SK-N-SH (cell line): ENCODE data around the gene MAPRE2. TPM values are rescaled to one million over a fixed set of nuclear protein-coding genes. Genes with fewer than 3 reads are reported as not detected.

Source experiments
- CTCF ChIA-PET: fragments of 300-600, 350-600 bp; formaldehyde crosslinking; extraction: SDS; loops from one replicate; lab custom pipeline; 2021; lab: Yijun Ruan, JAX
- POLR2A ChIA-PET: fragments of 350-600 bp; sonication (Branson Sonifier 250); formaldehyde crosslinking; extraction: SDS; loops from one replicate; lab custom pipeline; 2020; ENCODE audit warnings: antibody characterized with exemption, inconsistent platforms; lab: Yijun Ruan, JAX
- DNase-seq: peaks from one replicate; pipeline ENCODE4 v3.0.0; 2012
- H2AFZ ChIP-seq: fragments of 200-600 bp; sonication (generic); 2 replicates; pipeline ENCODE4 v1.8.1; 2016; ENCODE audit warnings: antibody characterized with exemption, mild to moderate bottlenecking, low read depth
- H3F3A ChIP-seq: fragments of 200-600 bp; sonication (generic); replicated peaks from 2 replicates; pipeline ENCODE3; 2016; ENCODE audit warnings: antibody characterized with exemption, mild to moderate bottlenecking; ENCODE audit not compliant: insufficient read depth
- H3K27ac ChIP-seq, 2 experiments: fragments of 200-500 bp in 1 of 2; fragments of 200-600 bp in 1 of 2; sonication (Bioruptor generic) in 1 of 2; sonication (generic), shearing (Covaris generic) in 1 of 2; 2 replicates each; pipeline versions ENCODE4 v1.5.1 to v1.6.1; 2014 to 2016; ENCODE audit warnings: low read depth in 2 of 2, inconsistent platforms in 1 of 2, low read length in 1 of 2, mild to moderate bottlenecking in 1 of 2, mixed read lengths in 1 of 2
- H3K27me3 ChIP-seq: fragments of 200-600 bp; sonication (generic), shearing (Covaris generic); 2 replicates; pipeline ENCODE4 v1.6.1; 2016; ENCODE audit warnings: mixed run types; ENCODE audit not compliant: insufficient read depth
- H3K36me3 ChIP-seq, 2 experiments: fragments of 200-500 bp in 1 of 2; fragments of 200-600 bp in 1 of 2; sonication (Bioruptor generic) in 1 of 2; sonication (generic) in 1 of 2; replicated peaks in 1 of 2; 2 replicates each; pipeline versions ENCODE3 to v1.5.1; 2014 to 2016; ENCODE audit warnings: low read length in 1 of 2, mild to moderate bottlenecking in 1 of 2; ENCODE audit not compliant: insufficient read depth in 2 of 2, control insufficient read depth in 1 of 2
- H3K4me1 ChIP-seq, 2 experiments: fragments of 200-500 bp in 1 of 2; fragments of 200-600 bp in 1 of 2; sonication (Bioruptor generic) in 1 of 2; sonication (generic), shearing (Covaris generic) in 1 of 2; 2 replicates each; pipeline versions ENCODE4 v1.5.1 to v1.6.1; 2014 to 2016; ENCODE audit warnings: low read depth in 1 of 2, low read length in 1 of 2, mixed run types in 1 of 2; ENCODE audit not compliant: insufficient read depth in 2 of 2, control insufficient read depth in 1 of 2
- H3K4me2 ChIP-seq: fragments of 200-600 bp; sonication (generic), shearing (Covaris generic); 2 replicates; pipeline ENCODE4 v1.6.1; 2017; ENCODE audit warnings: mixed run types
- H3K4me3 ChIP-seq, 2 experiments: fragments of 200-500 bp in 1 of 2; fragments of 200-600 bp in 1 of 2; sonication (Bioruptor generic) in 1 of 2; sonication (generic), shearing (Covaris generic) in 1 of 2; 2 replicates each; pipeline versions ENCODE4 v1.5.1 to v1.8.1; 2014 to 2016; ENCODE audit warnings: low read depth in 2 of 2, inconsistent platforms in 1 of 2, low read length in 1 of 2, mild to moderate bottlenecking in 1 of 2, mixed read lengths in 1 of 2, moderate library complexity in 1 of 2
- H3K79me2 ChIP-seq: fragments of 200-600 bp; sonication (generic); 2 replicates; pipeline ENCODE4 v1.8.1; 2017; ENCODE audit warnings: mild to moderate bottlenecking; ENCODE audit not compliant: insufficient read depth
- H3K9ac ChIP-seq: fragments of 200-600 bp; sonication (generic); 2 replicates; pipeline ENCODE4 v1.6.1; 2017; ENCODE audit warnings: mixed run types
- H3K9me2 ChIP-seq: fragments of 200-600 bp; sonication (generic); 2 replicates; pipeline ENCODE4 v1.6.1; 2017; ENCODE audit warnings: mixed run types
- H3K9me3 ChIP-seq: fragments of 200-600 bp; sonication (generic); 2 replicates; pipeline ENCODE4 v1.6.1; 2017; ENCODE audit warnings: mixed run types, mild to moderate bottlenecking, moderate library complexity
- H4K20me1 ChIP-seq: fragments of 200-600 bp; sonication (generic); 2 replicates; pipeline ENCODE4 v1.6.1; 2017; ENCODE audit warnings: mild to moderate bottlenecking, mixed run types; ENCODE audit not compliant: insufficient read depth
- CHD2 ChIP-seq: fragments of 150-350 bp; IDR thresholded peaks from 2 replicates; pipeline ENCODE4 v1.6.1; 2018; ENCODE audit warnings: low read length; ENCODE audit not compliant: partially characterized antibody
- CTCF ChIP-seq: fragments of 200-600 bp; sonication (generic); IDR thresholded peaks from 2 replicates; pipeline ENCODE4 v1.6.1; 2017; ENCODE audit warnings: antibody characterized with exemption, mild to moderate bottlenecking, moderate library complexity
- ELF1 ChIP-seq: IDR thresholded peaks from 2 replicates; pipeline ENCODE4 v1.4.0; 2012
- EP300 ChIP-seq, 2 experiments: IDR thresholded peaks; 2 replicates each; pipeline versions ENCODE4 v1.4.0 to v1.6.1; 2012; ENCODE audit warnings: borderline replicate concordance in 1 of 2, low read depth in 1 of 2, low read length in 1 of 2
- MEF2A ChIP-seq: IDR thresholded peaks from 2 replicates; pipeline ENCODE4 v1.4.0; 2012; ENCODE audit warnings: low read depth, borderline replicate concordance
- NRF1 ChIP-seq: IDR thresholded peaks from 2 replicates; pipeline ENCODE4 v1.6.1; 2012; ENCODE audit warnings: low read depth, mild to moderate bottlenecking, low read length
- POLR2AphosphoS5 ChIP-seq: IDR thresholded peaks from 2 replicates; pipeline ENCODE4 v1.6.1; 2012; ENCODE audit warnings: low read depth, low read length
- RAD21 ChIP-seq: IDR thresholded peaks from 2 replicates; pipeline ENCODE4 v1.6.1; 2012; ENCODE audit warnings: mild to moderate bottlenecking, low read length
- RFX5 ChIP-seq: IDR thresholded peaks from 2 replicates; pipeline ENCODE4 v1.6.1; 2012; ENCODE audit warnings: mild to moderate bottlenecking, improper control_type of control experiment, low read length
- SIN3A ChIP-seq: IDR thresholded peaks from 2 replicates; pipeline ENCODE4 v1.6.1; 2012; ENCODE audit warnings: low read depth, mild to moderate bottlenecking, low read length, moderate library complexity, borderline replicate concordance
- TAF1 ChIP-seq: IDR thresholded peaks from 2 replicates; pipeline ENCODE4 v1.6.1; 2012; ENCODE audit warnings: low read depth, mild to moderate bottlenecking, low read length, moderate library complexity, borderline replicate concordance
- TCF12 ChIP-seq: IDR thresholded peaks from 2 replicates; pipeline ENCODE4 v1.4.0; 2012
- TEAD4 ChIP-seq: IDR thresholded peaks from 2 replicates; pipeline ENCODE4 v1.4.0; 2012; ENCODE audit warnings: mild to moderate bottlenecking, borderline replicate concordance; ENCODE audit not compliant: insufficient read depth
- WGBS: methylation state at CpG from one replicate; pipeline ENCODE4 v1.1.6; 2017; ENCODE audit warnings: low lambda C conversion rate; 5-methylcytosine and 5-hydroxymethylcytosine counted together
- polyA plus RNA-seq, 3 experiments: library from polyadenylated mRNA; depleted of rRNA; stranded (reverse); fragments of >200 nt; gene quantifications; 2 replicates each; pipeline ENCODE4 v1.2.3, GENCODE V29; 2012
- TF ChIP-seq, protein P1 (sequence below): IDR thresholded peaks from 2 replicates; pipeline ENCODE4 v1.4.0; 2012; ENCODE audit warnings: low read depth
- TF ChIP-seq, protein P2 (sequence below): IDR thresholded peaks from 2 replicates; pipeline ENCODE4 v1.6.1; 2012; ENCODE audit warnings: mild to moderate bottlenecking, low read depth, low read length, moderate library complexity

The MAPRE2 gene
- polyA plus RNA-seq, 1 of the 3 experiments (the other 2 are of a cell fraction) = 11.5 TPM

DNA sequence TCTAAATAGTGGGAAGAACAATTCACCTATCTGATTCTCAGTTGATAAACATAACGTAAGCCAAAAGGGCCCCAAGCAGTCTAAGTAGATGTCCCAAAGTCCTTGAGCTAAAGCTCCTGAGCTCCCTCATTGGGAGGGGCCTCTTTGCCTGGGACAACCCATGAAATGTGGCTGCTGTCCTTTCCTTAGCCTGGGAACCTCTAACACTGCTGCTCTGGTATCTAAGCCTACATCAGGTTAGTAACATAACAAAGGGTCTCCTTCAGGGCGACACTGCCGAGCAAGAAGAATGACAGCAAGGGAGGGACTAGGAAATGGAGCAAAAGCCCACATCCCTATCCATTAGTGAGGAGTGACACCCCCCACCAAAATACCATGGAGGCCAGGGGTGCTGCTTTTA, 98.3 kb downstream of the MAPRE2 start:
- 100% methylated on average over 1 of the region's 3 CpGs for whole genome bisulfite sequencing
- peaks cover 0 to 2% of the 10 kb centered on the region in 2 experiments for H3K36me3 ChIP-seq
- CTCF ChIA-PET = interaction anchor here (5.9 to 7.1 kb wide), 2 partner anchors 16 to 112 kb away, joined by 36 to 97 read pairs; no protein-coding TSS in a partner anchor

More for the DNA sequence above, 98.3 kb downstream of the MAPRE2 start:
- no peak overlapping the region for H3K9ac ChIP-seq
- POLR2A ChIA-PET = no interaction called here
- DNase-seq = no peak
- H4K20me1 ChIP-seq = no peaks in the 10 kb centered on the region
- no peak overlapping the region for H3K27ac ChIP-seq
- no peaks in the 10 kb centered on the region for H3K9me3 ChIP-seq
- no peak overlapping the region for H3K4me3 ChIP-seq
- TF ChIP-seq TCF12 (no peak), RAD21 (no peak), NRF1 (no peak), RFX5 (no peak), EP300 (IDR thresholded peaks at IDR 0.05; ENCODE audit: borderline replicate concordance in 1 of 2, low read depth in 1 of 2, low read length in 1 of 2) (no peak), CTCF (no peak), SIN3A (no peak), CHD2 (no peak), POLR2AphosphoS5 (no peak), TAF1 (no peak), MEF2A (no peak), ELF1 (no peak), TEAD4 (no peak)
- TF ChIP-seq, protein P1, sequence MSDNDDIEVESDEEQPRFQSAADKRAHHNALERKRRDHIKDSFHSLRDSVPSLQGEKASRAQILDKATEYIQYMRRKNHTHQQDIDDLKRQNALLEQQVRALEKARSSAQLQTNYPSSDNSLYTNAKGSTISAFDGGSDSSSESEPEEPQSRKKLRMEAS = no peak
- TF ChIP-seq, protein P2, sequence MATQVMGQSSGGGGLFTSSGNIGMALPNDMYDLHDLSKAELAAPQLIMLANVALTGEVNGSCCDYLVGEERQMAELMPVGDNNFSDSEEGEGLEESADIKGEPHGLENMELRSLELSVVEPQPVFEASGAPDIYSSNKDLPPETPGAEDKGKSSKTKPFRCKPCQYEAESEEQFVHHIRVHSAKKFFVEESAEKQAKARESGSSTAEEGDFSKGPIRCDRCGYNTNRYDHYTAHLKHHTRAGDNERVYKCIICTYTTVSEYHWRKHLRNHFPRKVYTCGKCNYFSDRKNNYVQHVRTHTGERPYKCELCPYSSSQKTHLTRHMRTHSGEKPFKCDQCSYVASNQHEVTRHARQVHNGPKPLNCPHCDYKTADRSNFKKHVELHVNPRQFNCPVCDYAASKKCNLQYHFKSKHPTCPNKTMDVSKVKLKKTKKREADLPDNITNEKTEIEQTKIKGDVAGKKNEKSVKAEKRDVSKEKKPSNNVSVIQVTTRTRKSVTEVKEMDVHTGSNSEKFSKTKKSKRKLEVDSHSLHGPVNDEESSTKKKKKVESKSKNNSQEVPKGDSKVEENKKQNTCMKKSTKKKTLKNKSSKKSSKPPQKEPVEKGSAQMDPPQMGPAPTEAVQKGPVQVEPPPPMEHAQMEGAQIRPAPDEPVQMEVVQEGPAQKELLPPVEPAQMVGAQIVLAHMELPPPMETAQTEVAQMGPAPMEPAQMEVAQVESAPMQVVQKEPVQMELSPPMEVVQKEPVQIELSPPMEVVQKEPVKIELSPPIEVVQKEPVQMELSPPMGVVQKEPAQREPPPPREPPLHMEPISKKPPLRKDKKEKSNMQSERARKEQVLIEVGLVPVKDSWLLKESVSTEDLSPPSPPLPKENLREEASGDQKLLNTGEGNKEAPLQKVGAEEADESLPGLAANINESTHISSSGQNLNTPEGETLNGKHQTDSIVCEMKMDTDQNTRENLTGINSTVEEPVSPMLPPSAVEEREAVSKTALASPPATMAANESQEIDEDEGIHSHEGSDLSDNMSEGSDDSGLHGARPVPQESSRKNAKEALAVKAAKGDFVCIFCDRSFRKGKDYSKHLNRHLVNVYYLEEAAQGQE = no peak
- H3F3A ChIP-seq = no peaks in the 10 kb centered on the region
- no peaks in the 10 kb centered on the region for H3K9me2 ChIP-seq
- no peak overlapping the region for H3K4me2 ChIP-seq
- H3K27me3 ChIP-seq = no peaks in the 10 kb centered on the region
- peaks cover 0 to 4% of the 10 kb centered on the region in 2 experiments; a peak in 2 of 4 replicates for H3K4me1 ChIP-seq
- no peaks in the 10 kb centered on the region for H3K79me2 ChIP-seq
- H2AFZ ChIP-seq = no peak overlapping the region
